ENCODE results near the gene MT4.

DNA sequence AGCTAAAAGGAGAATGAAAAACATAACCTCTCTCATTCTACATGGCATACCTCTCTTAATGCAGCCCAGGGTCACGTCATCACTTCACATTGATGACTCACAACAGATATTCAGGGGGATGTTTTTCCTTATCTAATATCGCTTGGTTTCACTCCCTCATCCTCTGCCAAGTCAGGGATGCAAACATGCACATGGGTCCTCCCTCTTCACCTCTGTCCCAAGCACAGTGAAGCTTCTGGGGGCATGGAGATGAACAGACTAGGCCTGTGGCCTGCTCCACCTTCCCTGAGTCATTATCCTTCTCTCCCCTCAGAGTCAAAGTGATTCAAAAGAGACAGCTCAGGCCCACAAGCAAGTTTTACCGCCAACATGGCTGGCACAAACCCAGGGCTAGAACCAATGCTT lies 41.2 kb downstream of the MT4 start:
- TF ChIP-seq, protein P1, sequence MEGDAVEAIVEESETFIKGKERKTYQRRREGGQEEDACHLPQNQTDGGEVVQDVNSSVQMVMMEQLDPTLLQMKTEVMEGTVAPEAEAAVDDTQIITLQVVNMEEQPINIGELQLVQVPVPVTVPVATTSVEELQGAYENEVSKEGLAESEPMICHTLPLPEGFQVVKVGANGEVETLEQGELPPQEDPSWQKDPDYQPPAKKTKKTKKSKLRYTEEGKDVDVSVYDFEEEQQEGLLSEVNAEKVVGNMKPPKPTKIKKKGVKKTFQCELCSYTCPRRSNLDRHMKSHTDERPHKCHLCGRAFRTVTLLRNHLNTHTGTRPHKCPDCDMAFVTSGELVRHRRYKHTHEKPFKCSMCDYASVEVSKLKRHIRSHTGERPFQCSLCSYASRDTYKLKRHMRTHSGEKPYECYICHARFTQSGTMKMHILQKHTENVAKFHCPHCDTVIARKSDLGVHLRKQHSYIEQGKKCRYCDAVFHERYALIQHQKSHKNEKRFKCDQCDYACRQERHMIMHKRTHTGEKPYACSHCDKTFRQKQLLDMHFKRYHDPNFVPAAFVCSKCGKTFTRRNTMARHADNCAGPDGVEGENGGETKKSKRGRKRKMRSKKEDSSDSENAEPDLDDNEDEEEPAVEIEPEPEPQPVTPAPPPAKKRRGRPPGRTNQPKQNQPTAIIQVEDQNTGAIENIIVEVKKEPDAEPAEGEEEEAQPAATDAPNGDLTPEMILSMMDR (conservative IDR thresholded peaks at IDR 0.05) = no peak
- no peak for TF ChIP-seq EZH2 (IDR thresholded peaks at IDR 0.05; ENCODE audit: low read depth)
